Activated CD4-positive, alpha-beta T cell treated with anti-CD3 and anti-CD28 coated beads, Interleukin-2, amount 50 U/mL, for 24 hours (primary cell): Measurements from ENCODE around the gene TMEM38A.
"Not testable (repeated sequence)": the region's sequence is repeated elsewhere in the genome, so short reads cannot be mapped to it uniquely, and the experiment has no call there.

Source experiments
- DNase-seq, 2 donors: peaks; one replicate each; pipeline ENCODE4 v3.0.0-alpha.2; 2020; ENCODE audit warnings: low read depth in 1 of 2, low spot score in 1 of 2

TMEM38A gene

GRCh38 chr19:16637535-16637934 lies 23.4 kb upstream of the TMEM38A start:
- no peak for DNase-seq

GRCh38 chr19:16638666-16639065 lies 22.3 kb upstream of the TMEM38A start:
- DNase-seq: no peak

- no peak for DNase-seq
Measured at GRCh38 chr19:16640951-16641350, 20.0 kb upstream of the TMEM38A start.

GRCh38 chr19:16641695-16642094 lies 19.2 kb upstream of the TMEM38A start:
- DNase-seq: no peak

- no peak for DNase-seq
Measured at GRCh38 chr19:16645140-16645539, 15.8 kb upstream of the TMEM38A start.

- DNase-seq: no peak
Measured at GRCh38 chr19:16649734-16650133, 11.2 kb upstream of the TMEM38A start.

GRCh38 chr19:16650821-16651220 lies 10.1 kb upstream of the TMEM38A start:
- DNase-seq: no peak

DNA sequence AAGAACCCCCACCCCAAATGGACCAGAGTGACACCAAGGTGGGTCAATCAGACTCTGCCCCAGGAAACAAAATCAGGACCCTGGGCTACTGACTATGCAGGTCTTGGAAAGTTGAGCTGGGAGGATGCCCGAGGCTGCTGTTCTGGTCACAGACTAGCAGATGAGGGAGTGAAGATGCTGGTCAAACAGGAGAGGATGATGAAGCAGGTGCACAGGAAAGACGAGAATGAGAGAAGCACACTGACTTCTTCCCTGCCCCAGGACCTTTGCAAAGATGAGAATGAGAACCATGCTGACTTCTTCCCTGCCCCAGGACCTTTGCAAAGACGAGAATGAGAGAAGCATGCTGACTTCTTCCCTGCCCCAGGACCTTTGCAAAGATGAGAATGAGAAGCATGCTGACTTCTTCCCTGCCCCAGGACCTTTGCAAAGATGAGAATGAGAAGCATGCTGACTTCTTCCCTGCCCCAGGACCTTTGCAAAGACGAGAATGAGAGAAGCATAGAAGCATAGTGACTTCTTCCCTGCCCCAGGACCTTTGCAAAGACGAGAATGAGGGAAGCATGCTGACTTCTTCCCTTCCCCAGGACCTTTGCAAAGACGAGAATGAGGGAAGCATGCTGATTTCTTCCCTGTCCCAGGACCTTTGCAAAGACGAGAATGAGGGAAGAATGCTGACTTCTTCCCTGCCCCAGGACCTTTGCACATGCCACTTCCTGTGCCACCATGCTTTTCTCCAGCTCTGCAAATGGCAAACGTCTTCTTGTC lies 9.3 kb upstream of the TMEM38A start:
- not testable (repeated sequence) for DNase-seq

- DNase-seq: no peak
Measured at GRCh38 chr19:16652854-16653253, 8.1 kb upstream of the TMEM38A start.

GRCh38 chr19:16654140-16654539 lies 6.8 kb upstream of the TMEM38A start:
- no peak for DNase-seq

DNA sequence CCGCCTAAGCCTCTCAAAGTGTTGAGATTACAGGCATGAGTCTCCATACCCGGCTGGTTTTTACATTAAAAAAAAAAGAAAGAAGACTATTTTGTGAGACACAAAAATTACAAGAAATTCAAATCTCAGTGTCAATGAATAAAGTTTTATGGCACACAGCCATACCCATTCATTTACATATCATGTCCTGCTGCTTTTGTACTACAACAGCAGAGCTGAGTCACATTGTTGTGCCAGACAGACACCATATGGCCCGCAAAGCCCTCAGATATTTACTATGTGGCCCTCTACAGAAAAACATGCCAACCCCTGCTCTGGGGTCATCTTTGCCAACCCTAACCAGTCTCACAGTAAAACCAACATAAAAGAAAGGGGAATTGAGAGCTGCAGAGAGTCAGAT lies 6.3 kb upstream of the TMEM38A start:
- DNase-seq: no peak

DNA sequence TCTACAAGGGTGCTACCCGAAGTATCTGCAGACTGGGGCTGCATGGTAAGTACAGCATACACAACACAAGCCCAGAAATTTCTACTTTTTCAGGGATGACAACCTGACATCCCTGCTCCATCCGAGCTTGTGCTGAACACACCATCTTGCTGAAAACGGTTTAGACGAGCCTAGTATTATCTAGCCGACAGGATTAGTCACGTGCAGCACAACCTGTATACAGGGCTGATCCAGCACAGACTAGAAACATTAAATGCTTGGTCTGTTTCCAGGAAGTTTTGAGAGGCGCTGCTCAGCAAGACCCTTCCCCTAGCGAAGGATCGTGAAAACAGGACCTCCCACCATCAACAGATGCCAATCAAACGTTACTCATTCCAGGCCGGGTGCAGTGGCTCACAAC lies 5.2 kb upstream of the TMEM38A start:
- no peak for DNase-seq

GRCh38 chr19:16657384-16657783 lies 3.6 kb upstream of the TMEM38A start:
- no peak for DNase-seq

- no peak for DNase-seq
Measured at GRCh38 chr19:16659464-16659831, 1.5 kb upstream of the TMEM38A start.

GRCh38 chr19:16659832-16660708 lies 869 bp upstream of the TMEM38A start, which contains the start of gene SMIM7:
Gene SMIM7 (minus strand): TSS chr19:16660144. CDS start chr19:16660110, 34 bp downstream.
- DNase-seq: peak; percentile 94 to 98

- peak in 1 of 2 donors; percentile 1 for DNase-seq
Measured at GRCh38 chr19:16661480-16662034, 618 bp downstream of the TMEM38A start.

DNA sequence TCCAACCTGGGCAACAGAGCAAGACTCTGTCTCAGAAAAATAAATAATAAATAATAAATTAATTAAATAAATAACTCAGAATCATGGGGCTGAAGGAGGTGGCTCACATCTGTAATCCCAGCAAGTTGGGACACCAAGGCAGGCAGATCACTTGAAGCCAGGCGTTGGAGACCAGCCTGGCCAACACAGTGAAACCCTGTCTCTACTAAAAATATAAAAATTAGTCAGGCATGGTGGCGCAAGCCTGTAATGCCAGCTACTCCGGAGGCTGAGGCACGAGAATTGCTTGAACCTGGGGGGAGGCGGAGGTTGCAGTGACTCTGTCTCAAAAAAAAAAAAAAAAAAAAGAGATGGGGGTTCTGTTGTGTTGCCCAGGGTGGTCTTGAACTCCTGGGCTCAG lies 7.2 kb downstream of the TMEM38A start:
- DNase-seq: no peak

GRCh38 chr19:16668702-16669101 lies 7.8 kb downstream of the TMEM38A start:
- DNase-seq: not testable (repeated sequence)

- DNase-seq: no peak
Measured at GRCh38 chr19:16670291-16670690, 9.4 kb downstream of the TMEM38A start.

DNA sequence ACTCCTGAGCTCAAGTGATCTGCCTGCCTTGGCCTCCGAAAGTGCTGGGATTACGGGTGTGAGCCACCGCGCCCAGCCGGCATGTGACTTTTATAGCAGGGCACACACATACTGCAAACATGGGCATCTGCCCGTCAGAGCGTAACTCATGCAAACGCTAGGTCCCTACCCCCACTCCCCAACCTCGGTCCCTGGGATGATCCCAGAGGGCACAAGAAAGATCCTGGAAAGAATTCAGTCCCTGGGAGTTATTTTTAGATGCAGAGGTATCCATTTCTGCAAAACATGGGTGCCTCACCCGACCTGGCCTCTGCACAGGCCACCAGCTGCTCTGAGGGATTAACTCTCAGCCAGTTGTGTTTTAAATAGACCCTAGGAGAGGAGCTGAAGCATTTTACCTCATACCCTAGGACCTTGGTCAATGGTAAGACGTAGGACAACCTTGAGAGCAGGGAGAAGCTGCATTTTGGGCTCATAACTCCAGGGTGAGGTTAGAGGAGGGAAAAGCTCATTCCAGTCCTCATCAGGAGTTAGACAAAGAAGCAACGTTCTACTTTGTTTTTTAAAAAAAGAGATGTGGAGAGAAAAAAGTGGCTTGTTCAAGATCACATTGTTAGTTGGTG lies 10.8 kb downstream of the TMEM38A start:
- no peak for DNase-seq

GRCh38 chr19:16673231-16673630 lies 12.3 kb downstream of the TMEM38A start:
- no peak for DNase-seq
